HG02642 (cell line): Measurements from ENCODE around the gene FOXK2.
"Not testable (repeated sequence)": the region's sequence is repeated elsewhere in the genome, so short reads cannot be mapped to it uniquely, and the experiment has no call there.

ENCODE experiments used
- ATAC-seq: cut with Tn5 transposase; IDR thresholded peaks from one replicate; pipeline ENCODE4 v1.9.1; 2021; ENCODE audit warnings: mild to moderate bottlenecking; ENCODE audit not compliant: unreplicated experiment, poor library complexity

FOXK2 gene

GRCh38 chr17:82561429-82562035 is 42.0 kb downstream of the FOXK2 start:
- ATAC-seq = no peak

- ATAC-seq = not testable (repeated sequence)
These were observed 43.2 kb downstream of the FOXK2 start for GRCh38 chr17:82562718-82563220.

GRCh38 chr17:82563318-82563717 is 43.8 kb downstream of the FOXK2 start:
- no peak for ATAC-seq

GRCh38 chr17:82563745-82564144 is 44.2 kb downstream of the FOXK2 start:
- not testable (repeated sequence) for ATAC-seq

- ATAC-seq = no peak
These were observed 44.7 kb downstream of the FOXK2 start for GRCh38 chr17:82564241-82564640.

GRCh38 chr17:82565551-82565950 is 46.0 kb downstream of the FOXK2 start:
- ATAC-seq = no peak

GRCh38 chr17:82566129-82566960 is 46.8 kb downstream of the FOXK2 start:
- ATAC-seq = no peak

- ATAC-seq = no peak
These were observed 47.8 kb downstream of the FOXK2 start for GRCh38 chr17:82567286-82567685.

GRCh38 chr17:82568997-82569393 is 49.5 kb downstream of the FOXK2 start:
- ATAC-seq = no peak

- no peak for ATAC-seq
These were observed 50.1 kb downstream of the FOXK2 start for GRCh38 chr17:82569621-82570020.

- no peak for ATAC-seq
These were observed 50.7 kb downstream of the FOXK2 start for GRCh38 chr17:82570277-82570676.

GRCh38 chr17:82571855-82572254 is 52.3 kb downstream of the FOXK2 start:
- ATAC-seq = no peak

- ATAC-seq = no peak
These were observed 54.5 kb downstream of the FOXK2 start for GRCh38 chr17:82574041-82574440.

- ATAC-seq = not testable (repeated sequence)
These were observed 56.2 kb downstream of the FOXK2 start for GRCh38 chr17:82575581-82576221.

GRCh38 chr17:82577300-82577699 is 57.8 kb downstream of the FOXK2 start:
- ATAC-seq = no peak

GRCh38 chr17:82579969-82580368 is 60.4 kb downstream of the FOXK2 start:
- not testable (repeated sequence) for ATAC-seq

GRCh38 chr17:82582213-82582612 is 62.7 kb downstream of the FOXK2 start:
- no peak for ATAC-seq

- ATAC-seq = no peak
These were observed 63.2 kb downstream of the FOXK2 start for GRCh38 chr17:82582709-82583108.

- no peak for ATAC-seq
These were observed 64.2 kb downstream of the FOXK2 start for GRCh38 chr17:82583720-82584234.

GRCh38 chr17:82585935-82586575 is 66.5 kb downstream of the FOXK2 start:
- ATAC-seq = not testable (repeated sequence)
